HG03066 (cell line): ENCODE data around the gene OTOG.

ENCODE experiments used
- ATAC-seq: cut with Tn5 transposase; IDR thresholded peaks from one replicate; pipeline ENCODE4 v1.9.1; 2021; ENCODE audit warnings: low read depth; ENCODE audit not compliant: unreplicated experiment

Gene OTOG

DNA sequence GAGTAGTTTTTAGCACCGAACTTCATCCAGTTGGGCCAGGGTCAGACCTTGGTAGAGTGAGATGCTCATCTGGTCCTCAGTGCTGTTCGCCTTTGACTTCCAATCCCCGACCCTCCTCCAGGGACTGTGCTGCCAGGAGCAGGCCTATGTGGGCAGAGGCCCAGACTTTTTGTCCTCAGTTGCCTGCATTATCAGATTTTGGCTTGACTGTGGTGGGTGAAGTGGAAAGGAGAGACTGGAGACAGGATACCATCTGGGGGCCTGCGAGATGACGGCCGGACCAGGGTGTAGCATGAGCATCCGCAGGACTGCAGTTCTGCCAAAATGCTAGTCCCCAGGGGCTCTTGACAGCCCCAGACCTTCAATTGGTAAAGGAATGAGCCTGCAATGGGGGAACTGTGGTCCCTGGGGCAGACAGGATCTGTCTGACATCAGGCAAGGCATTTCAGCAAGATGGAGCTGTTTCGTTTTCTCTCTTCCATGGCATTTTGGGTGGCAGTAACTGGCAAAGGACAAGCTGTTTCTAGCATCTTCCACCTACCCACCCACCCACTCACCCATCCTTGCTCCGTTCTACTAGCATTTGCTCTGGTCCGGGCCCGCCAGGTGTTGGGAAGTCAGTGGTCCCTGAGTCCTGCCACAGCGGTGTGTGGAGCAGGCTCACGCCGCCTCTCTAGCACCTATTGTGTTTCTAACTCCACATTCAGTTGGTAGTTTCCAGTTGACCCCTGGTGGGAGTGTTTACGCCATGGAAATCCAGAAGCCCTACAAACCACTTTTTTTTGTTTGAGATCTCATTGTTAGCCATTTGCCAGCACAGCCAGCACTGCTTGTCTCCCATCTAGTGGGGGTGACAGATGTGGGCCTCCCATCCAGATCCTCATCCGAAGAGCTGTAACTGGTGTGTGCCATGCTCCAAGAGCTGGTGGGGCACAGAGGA, 53.5 kb downstream of the OTOG start:
- no peak for ATAC-seq

- no peak for ATAC-seq
Observed at GRCh38 chr11:17601256-17601671, 54.2 kb downstream of the OTOG start.

- ATAC-seq, result no peak
Observed at GRCh38 chr11:17601676-17602075, 54.6 kb downstream of the OTOG start.

DNA sequence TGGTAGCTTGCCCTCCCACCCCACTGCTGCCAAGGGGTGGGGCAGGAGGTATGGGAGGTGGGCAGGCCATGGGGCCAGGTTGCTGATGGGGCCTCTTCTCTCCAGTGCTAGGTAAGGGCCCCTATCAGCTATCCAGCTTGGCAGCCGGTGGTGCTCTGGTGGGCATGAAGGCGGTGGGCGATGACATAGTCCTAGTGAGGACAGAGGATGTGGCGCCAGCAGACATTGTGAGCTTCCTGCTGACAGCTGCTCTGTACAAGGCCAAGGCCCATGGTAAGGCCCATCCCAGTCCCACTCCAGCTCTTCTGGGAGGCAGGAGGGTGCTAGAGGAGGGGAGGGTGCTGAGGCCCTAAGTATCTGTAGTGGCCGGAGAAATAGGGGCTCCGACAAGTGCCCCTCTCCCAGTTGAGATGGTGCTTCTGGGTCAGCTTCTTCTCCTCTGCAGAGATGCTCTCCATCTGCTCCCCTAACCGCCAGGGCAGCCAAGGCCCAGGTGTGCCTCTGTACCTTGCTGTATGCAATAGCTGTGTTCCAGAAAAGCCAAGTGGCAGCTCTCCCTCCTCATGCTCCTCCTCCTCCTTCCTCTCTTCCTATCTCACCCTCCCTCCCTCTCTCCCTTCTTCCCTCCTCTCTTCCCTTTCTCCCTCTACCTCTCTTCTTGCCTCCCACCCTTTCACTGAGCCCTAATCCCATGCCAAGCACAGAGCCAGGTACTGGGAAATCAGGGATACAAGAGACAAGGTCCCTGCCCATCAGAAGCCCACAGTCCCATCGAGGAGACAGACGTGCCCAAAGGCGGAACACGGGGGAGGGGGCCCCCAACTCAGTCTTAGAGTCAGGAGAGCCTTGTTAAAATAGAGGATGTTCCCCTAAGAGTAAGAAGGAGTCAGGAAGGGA, 55.3 kb downstream of the OTOG start:
- no peak for ATAC-seq

GRCh38 chr11:17603056-17603825, 56.2 kb downstream of the OTOG start:
- no peak for ATAC-seq

DNA sequence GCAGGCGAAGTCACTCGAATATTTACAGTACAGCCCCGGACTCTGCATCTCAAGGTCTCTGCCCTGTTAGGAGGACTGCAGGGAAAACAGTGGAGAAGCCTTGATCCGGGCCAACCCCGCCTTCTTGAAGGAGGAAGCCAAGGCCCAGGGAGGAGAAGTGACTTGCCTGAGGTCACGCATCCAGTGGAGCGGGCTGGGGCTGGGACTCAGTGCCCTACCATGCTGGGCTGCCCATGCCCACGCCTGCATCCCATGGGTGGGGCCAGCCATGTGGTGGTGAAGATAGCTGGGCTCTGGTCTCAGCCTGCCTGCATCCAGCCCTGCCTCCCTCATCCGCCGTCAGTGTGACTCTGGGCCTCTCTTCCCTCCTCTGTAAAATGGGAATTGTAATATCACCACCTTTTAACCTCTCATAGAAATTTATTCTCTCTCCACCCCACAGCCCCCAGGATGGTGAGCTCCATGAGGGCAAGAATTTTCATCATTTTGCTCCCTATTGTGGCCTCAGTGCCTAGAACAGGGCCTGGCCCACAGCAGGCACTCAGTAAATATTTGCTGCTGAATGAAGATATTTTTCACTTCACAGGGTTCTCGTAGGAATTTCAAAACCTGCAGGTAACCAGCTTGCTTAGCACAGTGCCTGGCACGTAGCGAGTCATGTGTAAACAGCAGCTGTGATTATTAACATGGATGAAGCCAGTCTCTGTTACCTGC, 57.3 kb downstream of the OTOG start:
- no peak for ATAC-seq

DNA sequence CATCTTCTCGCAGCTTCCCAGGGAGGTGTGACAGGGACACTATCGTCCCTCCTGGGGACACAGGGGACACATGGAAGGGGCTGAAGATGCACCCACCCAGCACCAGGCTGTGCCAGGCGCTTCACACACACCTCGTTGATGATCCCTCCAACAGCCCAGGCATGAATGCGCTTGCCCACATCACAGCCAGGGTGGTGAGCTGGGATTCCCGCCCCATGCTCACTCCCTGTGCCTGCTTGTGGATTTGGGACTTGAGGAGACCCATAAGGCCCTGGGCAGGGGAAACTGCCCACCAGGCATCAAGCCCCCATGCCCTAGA, 57.8 kb downstream of the OTOG start:
- ATAC-seq, result no peak

GRCh38 chr11:17605651-17606122, 58.6 kb downstream of the OTOG start:
- ATAC-seq, result no peak

DNA sequence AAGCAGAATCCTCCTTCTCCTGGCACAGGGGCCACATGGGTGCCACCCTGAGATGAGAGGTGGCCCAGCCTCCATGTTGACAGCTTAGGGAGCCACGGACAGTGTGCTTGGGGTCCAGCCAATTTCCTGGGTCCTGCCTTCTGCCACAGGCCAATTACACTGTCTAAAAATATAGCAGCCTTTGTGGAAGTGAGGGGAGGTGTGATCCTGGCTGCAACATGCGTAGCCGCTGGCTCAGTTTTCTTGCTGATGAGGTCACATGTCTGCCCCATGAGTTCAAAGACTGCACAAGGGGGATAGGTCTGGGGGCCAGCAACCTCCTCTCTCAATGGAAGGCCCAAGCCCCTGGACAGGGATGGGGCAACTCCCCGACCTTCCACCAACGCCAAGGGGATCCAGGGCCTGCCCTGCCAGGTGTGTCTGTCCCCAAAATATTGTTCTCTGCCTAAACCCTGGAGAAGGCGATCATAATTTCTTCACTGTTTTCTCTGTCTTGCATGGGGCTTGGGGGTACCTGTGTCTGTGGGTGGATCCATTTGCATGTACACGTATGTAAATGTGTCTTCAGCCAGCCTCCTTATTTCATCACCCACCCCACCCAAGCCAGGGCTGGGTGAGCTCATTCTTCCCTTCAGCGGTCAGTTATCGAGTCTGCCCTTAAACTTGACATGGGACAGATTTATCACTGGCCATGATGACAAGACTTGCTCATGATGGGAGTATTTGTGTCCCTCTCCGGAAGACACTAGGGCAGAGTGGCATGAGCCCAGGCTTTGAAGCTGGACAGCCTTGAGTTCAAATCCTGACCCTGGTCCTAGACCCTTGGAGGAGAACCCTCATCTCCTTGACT, 59.4 kb downstream of the OTOG start:
- ATAC-seq, result no peak

- no peak for ATAC-seq
Observed at GRCh38 chr11:17607083-17607429, 60.0 kb downstream of the OTOG start.

DNA sequence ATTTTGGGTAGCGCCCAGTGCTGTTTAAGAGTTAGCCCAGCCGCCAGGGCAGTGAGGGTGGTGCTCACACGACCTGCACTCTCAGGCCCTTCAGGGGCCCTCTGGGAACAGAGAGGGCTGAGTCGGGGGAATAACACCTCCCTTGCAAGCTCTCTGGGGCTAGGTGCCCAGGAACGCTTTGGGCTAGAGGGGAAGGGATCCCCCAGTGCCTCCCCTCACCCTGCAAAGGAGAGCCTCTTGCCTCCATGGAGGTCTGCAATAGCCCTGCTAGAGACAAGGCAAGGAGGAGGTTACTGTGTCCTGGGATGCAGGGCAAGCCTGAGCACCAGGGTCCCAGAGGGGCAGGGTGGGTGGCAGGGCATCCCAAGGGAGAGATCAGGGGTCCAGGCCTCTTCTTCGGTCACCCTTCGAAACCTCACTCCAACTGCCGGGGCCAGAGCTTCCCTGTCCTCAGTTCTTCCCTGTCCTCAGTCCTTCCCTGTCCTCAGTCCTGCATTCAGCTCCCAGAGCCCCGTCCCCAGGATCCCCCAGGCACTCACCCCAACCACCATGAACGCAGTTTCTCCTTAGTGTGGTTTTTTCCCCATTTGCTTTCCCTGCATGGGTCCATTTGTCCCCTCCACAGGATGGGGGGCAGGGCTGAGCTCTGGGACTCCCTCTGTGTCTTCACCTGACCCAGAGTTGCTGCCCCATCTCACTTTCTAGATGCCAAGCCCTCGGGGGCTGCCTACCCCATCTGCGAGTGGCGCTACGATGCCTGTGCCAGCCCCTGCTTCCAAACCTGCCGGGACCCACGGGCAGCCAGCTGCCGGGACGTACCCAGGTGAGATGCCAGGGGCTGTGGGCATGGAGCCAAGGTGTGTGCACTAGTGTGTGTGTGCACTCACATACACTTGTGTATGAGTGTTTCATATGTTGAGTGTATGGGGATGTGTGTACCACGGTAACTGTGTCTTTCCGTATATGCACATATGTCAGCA, 60.8 kb downstream of the OTOG start:
- ATAC-seq, result no peak

- no peak for ATAC-seq
Observed at GRCh38 chr11:17608821-17609220, 61.8 kb downstream of the OTOG start.

DNA sequence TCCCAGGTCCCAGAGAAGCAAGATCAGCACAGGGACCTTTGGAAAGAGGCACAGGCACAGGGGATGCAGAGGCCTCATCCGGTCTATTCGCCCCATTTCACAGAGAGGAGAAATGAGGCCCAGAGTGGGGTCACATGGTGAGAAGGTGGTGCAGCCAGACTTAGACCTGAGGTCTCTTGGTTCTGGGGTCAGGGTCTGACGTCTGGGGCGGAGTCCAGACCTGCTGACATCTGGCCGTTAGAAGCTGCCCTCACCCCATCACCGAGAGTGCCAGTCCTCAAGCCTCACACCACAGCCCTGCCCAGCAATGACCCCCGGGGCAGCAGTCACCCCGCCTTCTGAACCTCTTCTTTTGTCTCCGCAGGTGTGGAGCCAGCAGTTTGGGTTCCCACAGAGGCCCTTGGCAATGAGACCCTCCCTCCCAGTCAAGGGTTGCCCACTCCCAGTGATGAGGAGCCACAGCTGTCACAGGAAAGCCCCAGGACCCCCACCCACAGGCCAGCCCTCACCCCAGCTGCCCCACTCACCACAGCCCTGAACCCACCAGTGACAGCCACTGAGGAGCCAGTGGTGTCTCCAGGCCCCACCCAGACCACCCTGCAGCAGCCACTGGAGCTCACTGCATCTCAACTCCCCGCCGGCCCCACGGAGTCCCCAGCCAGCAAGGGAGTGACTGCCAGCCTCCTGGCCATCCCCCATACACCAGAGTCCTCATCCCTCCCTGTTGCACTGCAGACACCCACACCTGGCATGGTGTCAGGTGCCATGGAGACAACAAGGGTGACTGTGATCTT, 62.4 kb downstream of the OTOG start:
- no peak for ATAC-seq

GRCh38 chr11:17610085-17610894, 63.2 kb downstream of the OTOG start:
- ATAC-seq, result no peak

DNA sequence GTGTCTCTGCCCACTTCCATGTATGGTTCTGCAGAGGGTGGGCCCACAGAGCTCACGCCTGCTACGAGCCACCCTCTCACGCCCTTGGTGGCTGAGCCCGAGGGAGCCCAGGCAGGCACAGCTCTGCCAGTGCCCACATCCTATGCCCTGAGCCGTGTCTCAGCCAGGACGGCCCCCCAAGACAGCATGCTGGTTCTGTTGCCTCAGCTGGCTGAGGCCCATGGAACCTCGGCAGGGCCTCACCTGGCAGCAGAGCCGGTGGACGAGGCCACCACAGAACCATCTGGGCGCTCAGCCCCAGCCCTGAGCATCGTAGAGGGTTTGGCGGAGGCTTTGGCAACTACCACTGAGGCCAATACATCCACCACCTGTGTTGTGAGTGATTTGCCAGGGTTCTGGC, 64.0 kb downstream of the OTOG start:
- no peak for ATAC-seq

DNA sequence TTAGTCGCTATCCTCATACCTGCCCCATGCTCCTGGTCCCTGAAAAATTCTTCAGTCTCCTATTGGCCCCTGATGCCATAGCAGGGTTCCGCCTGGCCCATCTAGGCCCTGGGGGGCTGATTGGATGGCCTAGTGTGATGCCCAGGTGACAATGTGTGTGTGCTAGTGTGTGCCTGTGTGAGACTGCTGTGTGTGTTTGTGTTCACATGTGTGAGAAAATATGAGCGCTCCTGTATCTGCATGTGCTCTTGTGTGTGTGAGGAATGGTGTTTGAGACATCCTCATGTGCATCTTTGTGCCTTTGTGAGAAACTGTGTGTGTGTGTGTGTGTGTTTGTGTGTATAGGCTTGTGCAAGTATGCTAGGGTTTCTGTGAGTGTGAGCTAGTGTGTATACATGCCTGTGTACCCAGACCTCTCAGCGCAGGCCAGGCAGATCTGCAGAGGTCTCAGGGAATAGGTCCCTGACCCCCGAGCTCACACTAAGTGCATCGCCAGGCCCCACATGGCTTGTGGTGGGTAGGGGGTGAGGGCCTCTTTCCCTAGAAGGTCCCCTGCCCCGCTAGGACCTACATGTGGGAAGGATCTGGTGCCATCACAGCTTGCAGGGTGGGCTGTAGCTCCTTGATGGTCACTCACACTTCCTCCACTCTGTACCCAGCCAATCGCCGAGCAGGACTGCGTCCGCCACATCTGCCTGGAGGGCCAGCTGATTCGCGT, 64.6 kb downstream of the OTOG start:
- no peak for ATAC-seq
